Activated gamma-delta T cell treated with Interleukin-2 at 50 U/mL for 16 hours (primary cell): ENCODE measurements around the gene SLC47A1.
"Not testable (repeated sequence)": the region's sequence is repeated elsewhere in the genome, so short reads cannot be mapped to it uniquely, and the experiment has no call there.

Experiments used
- DNase-seq: peaks from one replicate; pipeline ENCODE4 v3.0.0-alpha.2; 2020

The SLC47A1 gene, protein sequence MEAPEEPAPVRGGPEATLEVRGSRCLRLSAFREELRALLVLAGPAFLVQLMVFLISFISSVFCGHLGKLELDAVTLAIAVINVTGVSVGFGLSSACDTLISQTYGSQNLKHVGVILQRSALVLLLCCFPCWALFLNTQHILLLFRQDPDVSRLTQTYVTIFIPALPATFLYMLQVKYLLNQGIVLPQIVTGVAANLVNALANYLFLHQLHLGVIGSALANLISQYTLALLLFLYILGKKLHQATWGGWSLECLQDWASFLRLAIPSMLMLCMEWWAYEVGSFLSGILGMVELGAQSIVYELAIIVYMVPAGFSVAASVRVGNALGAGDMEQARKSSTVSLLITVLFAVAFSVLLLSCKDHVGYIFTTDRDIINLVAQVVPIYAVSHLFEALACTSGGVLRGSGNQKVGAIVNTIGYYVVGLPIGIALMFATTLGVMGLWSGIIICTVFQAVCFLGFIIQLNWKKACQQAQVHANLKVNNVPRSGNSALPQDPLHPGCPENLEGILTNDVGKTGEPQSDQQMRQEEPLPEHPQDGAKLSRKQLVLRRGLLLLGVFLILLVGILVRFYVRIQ

DNA sequence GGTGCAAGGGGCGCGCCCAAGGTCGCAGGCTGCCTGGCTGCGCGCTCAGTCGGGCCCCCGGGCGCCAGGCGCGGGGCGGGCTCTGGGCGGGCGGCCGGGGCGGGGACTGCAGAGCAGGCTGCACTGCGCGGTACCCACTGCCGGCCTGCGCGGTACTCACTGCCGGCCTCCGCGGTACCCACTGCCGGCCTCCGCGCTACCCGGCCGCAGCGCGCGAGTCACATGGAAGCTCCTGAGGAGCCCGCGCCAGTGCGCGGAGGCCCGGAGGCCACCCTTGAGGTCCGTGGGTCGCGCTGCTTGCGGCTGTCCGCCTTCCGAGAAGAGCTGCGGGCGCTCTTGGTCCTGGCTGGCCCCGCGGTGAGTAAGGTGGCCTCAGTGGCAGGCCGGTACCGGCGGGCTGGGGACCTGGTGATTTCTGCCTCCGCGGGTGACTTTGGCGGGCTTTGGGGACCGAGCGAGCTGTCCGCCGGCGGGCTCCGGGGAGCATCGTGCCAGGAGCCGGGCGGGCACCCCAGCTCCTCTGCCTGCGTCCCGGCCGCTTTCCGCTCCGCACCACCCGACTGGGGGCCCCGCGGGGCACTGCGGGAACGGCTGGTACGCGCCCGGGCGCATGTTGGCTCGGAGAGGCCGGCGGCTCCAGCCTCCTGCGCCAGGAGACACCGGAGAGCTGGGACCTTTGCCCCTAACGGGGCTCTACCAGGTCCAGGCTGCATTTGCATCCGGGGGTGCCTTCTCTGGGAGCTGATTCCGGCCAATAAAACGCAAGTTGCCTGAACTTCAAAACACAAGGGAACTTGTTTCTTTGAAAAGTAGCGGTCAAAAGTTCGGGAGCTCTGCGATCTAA is at the start of gene SLC47A1:
TSS of gene SLC47A1 (plus strand) at position 137 of the 844 bp plus-strand sequence. CDS start at position 223, 86 bp downstream.
- no peak for DNase-seq

DNA sequence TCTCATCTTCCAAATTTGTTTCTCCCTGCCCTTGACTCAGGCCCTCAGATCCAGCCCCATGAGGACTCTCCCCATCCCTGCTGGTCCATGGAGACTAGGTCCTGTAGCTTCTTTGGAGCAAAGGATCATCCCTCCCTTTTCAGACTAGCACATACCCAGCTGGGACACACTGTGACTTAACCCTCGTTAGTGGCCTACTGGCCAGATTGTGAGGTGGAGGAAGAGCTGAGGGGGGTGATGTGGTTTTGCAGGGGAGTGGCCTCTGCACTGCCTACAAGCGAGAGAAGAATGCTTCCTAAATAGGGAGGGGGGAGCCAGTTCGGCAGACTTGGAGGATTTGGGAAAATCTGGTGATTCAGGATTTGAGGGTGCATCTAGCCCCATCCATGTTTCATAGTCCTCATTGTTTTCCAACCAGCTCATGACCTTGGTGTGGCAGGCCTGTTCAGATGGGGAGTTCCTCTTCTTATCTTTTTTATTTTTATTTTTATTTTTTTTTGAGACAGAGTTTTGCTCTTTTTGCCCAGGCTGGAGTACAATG is 47.8 kb upstream of the SLC47A1 start:
- no peak for DNase-seq

DNA sequence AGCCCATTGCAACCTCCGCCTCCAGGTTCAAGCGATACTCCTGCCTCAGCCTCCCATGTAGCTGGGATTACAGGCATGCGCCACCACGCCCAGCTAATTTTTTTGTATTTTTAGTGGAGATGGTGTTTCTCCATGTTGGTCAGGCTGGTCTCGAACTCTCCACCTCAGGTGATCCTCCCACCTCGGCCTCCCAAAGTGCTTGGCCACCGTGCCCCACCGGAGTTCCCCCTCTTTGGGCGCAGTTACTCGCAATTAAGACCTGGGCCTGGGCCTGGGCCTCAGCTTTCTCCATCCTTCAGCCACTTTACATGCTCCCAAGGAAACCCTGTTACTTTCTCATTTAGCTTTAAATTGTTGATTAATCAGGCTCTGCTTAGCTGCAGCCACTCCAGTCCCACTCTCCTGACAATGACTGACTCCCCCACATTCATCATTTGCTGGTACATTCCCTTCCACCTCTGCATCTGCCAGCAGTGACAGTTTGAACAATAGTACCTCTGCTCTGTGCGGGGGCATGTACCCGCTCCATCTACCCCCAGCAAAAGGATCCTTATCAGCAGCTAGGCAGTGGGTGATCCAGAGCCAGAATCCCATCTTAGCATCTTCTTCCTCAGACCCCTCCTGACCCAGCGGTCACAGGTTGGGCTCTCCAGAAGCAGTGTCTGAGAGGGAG is 47.2 kb upstream of the SLC47A1 start:
- DNase-seq, result no peak

DNA sequence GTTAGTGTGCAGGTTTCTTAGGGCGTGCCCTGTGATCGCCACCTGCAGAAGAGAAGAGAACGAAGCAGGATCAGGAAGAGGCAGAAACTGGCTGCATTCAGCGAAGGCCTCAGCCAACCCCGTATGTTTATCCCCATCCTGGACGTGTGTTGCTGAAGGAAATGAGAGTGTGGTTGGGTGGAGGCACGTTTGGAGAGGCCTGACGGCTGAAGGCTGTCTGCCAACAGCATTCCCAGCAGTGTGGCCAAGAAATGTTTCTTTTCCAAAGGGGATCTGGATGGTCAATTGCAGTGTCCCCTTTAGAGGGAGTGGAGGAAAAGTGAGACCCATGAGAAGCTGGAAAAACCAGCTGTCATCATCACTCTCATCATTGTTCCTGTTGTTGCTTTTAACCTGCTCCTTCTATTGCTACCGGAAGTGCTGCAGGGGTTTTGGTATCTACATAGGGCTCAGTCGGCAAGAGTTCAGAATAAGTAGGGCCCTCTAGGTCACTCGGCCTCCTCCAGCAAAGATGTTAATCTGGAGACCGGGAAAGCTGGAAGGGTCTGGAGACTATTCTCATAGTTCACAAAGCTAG is 46.5 kb upstream of the SLC47A1 start:
- no peak for DNase-seq

DNA sequence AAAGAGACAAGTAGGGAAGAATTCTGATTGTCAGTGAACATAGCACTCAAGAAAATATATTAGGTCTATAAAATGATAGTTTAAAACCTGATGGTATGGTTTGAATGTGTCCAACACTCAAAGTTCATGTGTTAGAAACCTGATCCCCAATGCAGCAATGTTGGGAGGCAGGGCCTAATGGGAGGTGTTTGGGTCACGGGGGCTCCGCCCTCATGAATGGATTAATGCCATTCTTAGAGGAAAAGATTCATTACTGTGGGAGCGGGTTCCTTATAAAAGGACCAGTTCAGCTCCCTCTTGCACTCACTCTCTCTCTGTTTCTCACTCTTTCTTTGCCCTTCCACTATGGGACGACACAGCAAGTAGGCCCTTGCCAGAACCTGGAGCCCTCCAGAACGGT is 41.5 kb upstream of the SLC47A1 start:
- no peak for DNase-seq

DNA sequence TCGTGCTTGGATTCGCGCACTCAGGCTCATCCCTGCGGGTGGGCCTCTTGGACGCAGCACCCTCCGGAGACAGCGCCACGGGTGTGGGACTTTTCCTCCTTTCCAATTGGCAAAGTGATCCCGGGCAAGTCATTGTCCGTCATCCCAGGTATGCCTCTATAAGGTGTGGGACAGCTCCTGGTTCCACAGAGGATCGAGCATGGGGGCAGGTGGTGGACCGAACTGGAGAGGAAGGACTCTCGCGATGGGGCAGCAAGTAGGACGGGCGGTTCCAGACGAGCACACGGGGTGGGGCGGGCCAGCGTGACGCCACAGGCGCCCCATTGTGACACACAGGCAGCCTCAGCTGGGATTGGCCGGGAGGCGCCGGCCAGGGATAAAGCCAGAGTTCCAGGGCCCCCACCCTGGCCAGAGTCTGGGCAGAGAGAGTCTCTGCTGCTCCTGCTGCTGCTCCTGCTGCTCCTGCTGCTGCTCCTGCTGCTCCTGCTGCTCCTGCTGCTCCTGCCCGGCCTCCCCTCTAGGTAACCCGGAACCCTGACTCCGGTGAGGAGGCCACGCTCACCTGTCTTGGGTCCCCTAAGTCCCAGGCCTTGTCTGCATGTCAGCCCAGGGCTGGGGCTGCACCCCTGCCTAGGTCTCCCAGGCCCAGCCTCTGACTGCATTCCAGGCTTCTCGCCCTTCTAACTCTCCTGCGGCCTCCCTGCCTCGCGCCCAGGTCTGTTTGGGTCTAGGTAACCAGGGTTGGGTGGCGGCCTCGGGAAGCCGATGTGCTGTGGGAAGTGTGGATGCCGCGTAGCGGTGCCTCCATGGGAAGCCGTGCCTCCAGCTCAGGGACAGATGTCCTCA is 38.5 kb upstream of the SLC47A1 start:
- DNase-seq, result no peak

DNA sequence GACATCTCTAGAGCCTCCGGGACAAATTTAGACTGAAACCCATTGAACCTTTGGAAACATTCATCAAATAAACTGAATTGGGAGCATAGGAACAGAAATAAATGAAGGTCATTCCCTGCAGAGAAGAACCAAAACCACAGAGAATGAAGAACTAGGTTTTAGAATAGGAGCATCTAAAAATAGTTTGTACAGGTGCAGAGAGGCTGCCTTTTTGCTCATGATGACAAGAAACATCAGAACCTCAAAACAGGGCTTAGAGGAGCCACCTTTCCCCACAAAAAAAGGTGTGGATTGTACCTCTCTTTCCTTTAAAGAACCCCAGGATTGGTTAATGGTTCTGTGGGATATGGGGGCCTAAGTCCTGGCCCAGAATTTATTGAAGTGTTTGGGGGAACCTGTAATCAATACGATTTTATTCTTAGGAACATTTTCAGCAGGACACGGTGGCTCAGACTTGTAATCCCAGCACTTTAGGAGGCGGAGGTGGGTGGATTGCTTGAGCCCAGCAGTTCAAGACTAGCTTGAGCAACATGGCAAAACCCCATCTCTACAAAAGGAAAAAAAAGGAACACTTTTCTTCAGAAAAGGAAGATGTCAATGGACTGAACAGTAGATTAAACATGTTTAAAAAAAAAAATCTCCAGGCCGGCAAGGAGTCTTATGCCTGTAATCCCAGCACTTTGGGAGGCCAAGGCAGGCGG is 37.7 kb upstream of the SLC47A1 start:
- no peak for DNase-seq

DNA sequence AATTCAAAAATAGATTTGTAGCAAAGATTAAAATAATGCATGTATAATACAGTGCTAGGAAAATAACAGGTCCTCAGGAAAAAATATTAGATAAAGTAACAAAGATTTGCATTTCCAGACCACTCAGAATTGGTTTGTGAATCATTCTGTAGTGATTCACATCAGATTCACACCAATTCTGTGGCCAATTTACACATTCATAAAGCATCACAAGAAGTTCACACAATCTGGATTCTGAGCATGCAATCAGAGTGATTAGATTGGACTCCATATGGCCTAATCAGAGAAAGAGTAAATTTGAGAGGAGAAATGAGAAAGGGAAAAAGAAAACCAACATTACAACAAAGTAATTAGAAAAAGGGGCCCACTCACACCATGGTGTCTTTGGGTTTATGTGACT is 36.0 kb upstream of the SLC47A1 start:
- DNase-seq, result no peak

DNA sequence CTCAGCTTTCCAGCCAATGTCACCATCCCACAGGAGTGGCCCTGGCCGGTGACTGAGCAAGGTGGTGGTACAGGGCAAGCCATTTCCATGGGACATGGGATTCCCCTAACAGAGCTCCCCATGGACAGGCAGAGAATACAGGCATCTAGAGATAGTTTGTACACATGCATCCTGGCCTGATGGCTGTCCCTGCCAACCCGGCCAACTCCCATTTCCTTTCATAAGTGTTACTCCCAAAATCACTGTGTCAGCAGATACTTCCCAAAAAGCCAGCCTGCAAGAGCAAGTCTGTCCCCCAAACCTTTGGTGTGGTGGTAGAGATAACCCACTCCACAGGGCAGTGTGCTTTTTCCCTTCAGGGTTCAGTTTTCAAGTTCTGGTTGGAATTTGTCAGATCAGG is 32.4 kb upstream of the SLC47A1 start:
- no peak for DNase-seq

DNA sequence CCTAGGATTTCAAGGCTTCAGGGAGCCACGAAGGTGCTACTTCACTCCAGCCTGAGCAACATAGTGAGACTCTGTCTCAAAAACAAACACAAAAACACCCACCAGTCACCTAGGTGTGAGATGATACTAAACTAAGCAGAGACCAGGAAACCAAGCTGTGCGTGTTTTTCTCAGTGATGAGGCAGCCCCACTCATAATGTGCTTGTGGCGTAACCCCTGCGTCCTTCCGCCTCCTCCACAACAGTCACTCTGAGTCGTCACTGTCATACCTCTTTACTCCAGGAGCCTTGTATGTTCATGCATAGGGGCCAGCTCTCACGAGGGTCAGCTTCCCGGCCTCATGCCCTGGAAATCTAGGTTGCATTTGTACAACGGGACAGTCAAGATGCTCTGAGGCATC is 31.1 kb upstream of the SLC47A1 start:
- peak; percentile 14 for DNase-seq

DNA sequence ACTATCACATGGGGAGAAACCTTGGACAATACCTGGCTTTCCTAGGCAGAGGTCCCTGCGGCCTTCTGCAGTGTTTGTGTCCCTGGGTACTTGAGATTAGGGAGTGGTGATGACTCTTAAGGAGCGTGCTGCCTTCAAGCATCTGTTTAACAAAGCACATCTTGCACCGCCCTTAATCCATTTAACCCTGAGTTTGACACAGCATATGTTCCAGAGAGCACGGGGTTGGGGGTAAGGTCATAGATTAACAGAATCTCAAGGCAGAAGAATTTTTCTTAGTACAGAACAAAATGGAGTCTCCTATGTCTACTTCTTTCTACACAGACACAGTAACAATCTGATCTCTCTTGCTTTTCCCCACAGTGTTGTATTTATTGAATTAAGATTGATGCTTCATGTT is 28.1 kb upstream of the SLC47A1 start:
- not testable (repeated sequence) for DNase-seq

DNA sequence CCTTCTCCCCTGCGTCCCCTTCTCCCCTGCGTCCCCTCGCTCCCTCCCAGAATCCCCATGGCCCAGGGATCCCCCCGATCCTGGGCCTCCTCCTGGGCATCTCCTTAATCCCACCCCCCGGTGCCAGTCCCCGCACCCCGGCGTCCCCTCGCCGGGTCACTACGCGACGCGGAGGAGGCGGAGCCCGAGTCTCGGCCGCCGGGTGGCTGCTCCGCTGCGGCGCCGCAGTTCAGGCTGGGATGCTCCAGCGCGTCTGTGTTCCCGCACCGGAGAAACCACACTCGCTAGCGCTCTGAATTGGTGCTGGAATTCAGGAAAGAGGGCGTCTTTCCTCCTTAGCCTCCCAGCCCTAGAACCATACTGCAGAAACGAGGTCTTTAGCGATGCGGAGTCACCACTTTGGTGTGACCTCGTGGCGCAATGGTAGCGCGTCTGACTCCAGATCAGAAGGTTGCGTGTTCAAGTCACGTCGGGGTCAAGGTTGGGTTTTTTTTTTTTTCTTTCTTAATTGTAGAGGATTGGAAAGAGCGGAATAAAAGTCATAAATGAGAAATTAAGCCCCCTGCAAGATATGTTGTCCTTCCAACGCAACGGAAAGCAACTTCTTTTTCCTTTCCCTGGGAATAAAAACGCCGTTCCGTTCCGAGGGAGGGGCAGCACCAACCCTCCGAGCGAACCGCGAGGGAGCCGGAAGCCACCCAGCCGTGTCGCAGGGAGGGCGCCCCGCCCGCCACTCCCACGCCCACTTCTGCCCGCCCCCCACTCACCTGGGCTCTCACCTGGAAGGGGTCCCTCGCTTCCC is 25.7 kb upstream of the SLC47A1 start:
- DNase-seq, result peak; percentile 81

DNA sequence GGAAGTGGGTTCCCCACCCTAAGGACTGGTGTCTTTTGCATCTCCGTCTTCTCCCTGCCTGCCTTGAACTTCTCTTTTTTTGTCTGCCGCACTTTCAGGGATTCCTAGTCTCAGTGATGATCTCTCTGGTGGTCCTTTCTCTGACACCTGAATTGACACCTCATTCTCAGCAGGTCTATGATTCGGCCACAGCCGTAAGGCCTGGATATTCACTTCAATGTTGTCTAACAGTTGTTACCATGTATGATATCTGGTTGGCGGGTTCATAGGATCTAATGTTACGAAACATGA is 25.1 kb upstream of the SLC47A1 start:
- DNase-seq, result peak; percentile 41

DNA sequence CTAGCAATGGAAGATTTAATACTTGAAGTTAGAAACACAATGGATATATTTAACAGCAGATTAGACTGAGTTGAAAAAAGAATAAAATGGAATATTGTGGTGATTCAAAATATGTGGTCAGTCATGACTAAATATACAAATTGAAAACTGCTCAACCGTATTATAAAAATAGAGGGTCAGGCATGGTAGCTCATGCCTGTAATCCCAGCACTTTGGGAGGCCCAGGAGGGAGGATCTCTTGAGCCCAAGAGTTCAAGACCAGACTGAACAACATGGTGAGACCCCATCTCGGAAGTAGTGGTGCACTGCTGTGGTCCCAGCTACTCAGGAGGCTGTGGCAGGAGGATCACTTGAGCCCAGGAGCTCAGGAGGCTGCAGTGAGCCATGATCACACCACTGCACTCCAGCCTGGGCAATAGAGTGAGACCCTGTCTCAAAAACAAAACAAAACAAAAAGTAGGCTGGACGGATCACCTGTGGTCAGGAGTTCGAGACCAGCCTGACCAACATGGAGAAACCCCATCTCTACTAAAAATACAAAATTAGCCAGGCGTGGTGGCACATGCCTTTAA is 24.3 kb upstream of the SLC47A1 start:
- DNase-seq, result not testable (repeated sequence)

DNA sequence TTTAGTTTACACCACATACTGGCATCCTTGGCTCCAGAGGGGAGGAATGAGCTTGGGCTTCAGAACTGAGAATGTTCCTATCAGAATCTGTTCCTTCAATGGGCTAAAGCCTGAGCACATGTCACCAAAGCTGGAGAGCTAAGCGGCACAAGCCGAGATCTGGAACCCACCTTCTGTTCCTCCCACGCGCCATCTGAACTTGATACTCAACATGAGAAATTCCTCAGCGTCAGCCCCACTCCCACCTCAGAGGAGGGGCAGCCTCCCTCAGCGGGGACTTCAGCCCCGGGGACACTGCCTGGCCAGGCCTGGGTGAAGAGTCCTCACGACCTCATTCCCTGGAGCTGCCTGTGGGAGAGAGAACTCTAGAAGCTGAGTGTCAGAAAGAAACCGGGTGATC is 22.8 kb upstream of the SLC47A1 start:
- DNase-seq, result no peak

DNA sequence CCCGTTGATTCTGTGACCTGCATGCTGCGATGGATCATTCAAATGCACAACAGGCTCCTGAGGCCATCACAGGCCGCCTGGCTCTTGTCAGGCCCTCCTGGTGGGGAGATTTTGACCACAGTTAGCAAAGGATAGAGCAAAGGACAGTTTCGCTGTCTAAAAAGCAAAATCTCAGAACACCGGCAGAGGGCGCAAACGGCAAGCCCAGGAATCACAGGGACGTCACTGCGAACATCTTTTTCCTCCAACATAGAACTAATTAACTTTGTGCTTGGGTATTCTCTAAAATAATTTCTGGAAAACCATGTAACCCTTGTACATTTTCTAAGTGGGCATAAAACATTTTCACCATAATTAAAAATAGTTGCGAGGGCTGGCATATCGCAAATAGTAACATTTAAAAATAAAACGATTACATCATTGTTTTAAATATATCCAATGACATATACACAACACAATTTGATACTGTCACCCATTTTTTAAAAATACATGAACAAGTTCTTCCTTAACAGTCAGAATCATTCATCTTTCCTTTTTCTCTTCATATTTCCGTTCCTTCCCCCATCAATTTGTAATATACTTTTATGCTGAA is 19.7 kb upstream of the SLC47A1 start:
- peak; percentile 66 for DNase-seq

DNA sequence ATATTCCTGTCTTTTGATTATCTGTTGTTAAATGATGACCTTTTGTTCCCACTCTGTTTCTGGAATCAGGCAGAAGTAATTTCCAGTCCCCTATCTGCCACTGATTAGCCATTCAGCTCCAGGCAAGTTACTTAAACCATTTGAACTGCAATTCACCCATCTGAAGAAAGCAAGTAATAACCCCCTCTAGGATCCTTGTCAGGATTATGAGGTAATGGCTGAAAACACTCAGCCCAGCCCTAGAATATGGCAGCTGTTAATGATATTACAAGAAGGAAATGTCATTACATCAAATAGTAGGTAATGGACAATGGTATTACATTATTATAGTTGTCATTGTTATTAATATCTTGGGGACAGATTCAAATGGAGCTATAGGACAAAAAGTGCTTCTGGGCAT is 16.0 kb upstream of the SLC47A1 start:
- no peak for DNase-seq

DNA sequence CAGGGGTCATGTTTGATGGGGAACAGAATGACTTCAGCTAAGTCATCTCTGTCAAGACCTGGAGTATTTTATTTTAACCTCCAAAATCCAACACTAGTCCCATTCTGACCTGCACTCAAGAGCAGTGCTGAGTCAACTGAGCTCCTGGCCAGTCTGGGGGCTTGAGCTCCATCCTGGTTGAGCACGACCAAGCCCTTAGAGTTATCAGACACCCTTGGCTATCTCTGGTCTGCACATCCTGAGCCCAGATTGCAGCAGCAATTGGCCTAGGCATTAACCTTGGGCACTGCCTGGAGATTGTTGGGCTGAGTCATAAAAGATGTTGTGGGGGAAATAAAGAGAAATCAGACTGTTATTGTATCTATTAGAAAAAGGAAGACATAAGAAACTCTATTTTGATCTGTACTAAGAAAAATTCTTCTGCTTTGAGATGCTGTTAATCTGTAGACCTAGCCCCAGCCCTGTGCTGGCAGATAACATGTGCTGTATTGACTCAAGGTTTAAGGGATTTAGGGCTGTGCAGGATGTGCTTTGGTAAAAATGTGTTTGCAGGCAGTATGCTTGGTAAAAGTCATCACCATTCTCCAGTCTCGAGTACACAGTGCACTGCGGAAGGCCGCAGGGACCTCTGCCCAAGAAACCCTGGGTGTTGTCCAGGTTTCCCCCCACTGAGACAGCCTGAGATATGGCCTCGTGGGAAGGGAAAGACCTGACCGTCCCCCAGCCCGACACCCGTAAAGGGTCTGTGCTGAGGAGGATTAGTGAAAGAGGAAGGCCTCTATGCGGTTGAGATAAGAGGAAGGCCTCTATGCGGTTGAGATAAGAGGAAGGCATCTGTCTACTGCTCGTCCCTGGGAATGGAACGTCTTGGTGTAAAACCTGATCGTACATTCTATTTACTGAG is 14.0 kb upstream of the SLC47A1 start:
- not testable (repeated sequence) for DNase-seq
